Vagina (tissue), 2 donors: ENCODE results near the gene HAUS2.

Experiments
- CTCF ChIP-seq, 3 experiments: fragments of 450-650 bp in 2 of 3; fragments of 200-600 bp in 1 of 3; sonication (generic) in 1 of 3; IDR thresholded peaks; one replicate each; pipeline ENCODE4 v1.5.1; 2017 to 2019; ENCODE audit warnings: antibody characterized with exemption in 3 of 3, mild to moderate bottlenecking in 2 of 3, moderate library complexity in 2 of 3
- POLR2AphosphoS5 ChIP-seq, 2 donors: sonication (generic); formaldehyde crosslinking; IDR thresholded peaks; one replicate each; pipeline ENCODE4 v1.9.0; 2017; ENCODE audit warnings: antibody characterized with exemption in 2 of 2, mild to moderate bottlenecking in 2 of 2, low read depth in 1 of 2; ENCODE audit not compliant: insufficient read depth in 1 of 2

DNA sequence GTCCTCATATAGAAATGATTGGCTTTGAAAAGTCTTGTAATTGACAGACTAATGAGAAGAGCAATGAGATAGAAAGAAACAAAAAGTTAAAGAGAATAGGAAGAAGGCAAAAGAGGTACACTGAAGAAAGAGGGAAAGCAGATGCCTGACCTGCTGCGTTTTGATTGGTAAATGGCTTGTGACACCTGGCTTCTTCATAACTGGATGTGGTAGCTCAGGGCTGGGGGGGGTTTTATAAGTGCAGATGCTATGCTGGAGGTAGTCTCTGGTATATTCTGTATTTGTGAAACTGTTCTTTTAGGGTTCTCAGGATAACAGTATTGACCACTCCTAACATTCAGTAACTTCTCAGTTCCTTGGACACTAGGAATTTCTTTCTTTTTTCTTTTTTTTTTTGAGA lies 28.1 kb downstream of the HAUS2 start:
- TF ChIP-seq CTCF (IDR thresholded peaks at IDR 0.05): no peak
- TF ChIP-seq POLR2AphosphoS5 (IDR thresholded peaks at IDR 0.05; ENCODE audit: insufficient read depth in 1 of 2, low read depth in 1 of 2): no peak
